IMR-90 (cell line): ENCODE data around the gene COLEC11. TPM values are rescaled to one million over a fixed set of nuclear protein-coding genes. Genes with fewer than 3 reads are reported as not detected.

Source experiments
- ATAC-seq: fragments of 200-7000 bp; cut with Tn5 transposase; 2 replicates; pipeline ENCODE4 v1.9.1; 2020; ENCODE audit warnings: low read depth, mild to moderate bottlenecking, moderate library complexity
- BruUV-seq: library from RNA; stranded (reverse); fragments of 400-500 nt; replicated peaks from 2 replicates; lab custom pipeline; 2021; lab: Mats Ljungman, UMichigan
- CTCF ChIA-PET: fragments of 300-600 bp; formaldehyde crosslinking; extraction: SDS; loops from one replicate; lab custom pipeline; 2021; ENCODE audit warnings: antibody characterized with exemption; lab: Yijun Ruan, JAX
- POLR2A ChIA-PET: fragments of 300-600 bp; sonication (Branson Sonifier 250); formaldehyde crosslinking; loops from one replicate; lab custom pipeline; 2022; ENCODE audit warnings: antibody characterized with exemption; ENCODE audit not compliant: unreplicated experiment; lab: Charles Lee
- DNase-seq: peaks from one replicate; pipeline ENCODE4 v3.0.0; 2013
- H2AFZ ChIP-seq: replicated peaks from 2 replicates; pipeline ENCODE3; 2013; ENCODE audit warnings: low read length, mild to moderate bottlenecking; ENCODE audit not compliant: poor library complexity
- H2AK5ac ChIP-seq: 2 replicates; pipeline ENCODE4 v1.6.1; 2013; ENCODE audit warnings: low read depth, low read length, inconsistent platforms
- H2AK9ac ChIP-seq: replicated peaks from 2 replicates; pipeline ENCODE3; 2013; ENCODE audit warnings: mild to moderate bottlenecking, low read depth, low read length, moderate library complexity; ENCODE audit not compliant: poor library complexity
- H2BK120ac ChIP-seq: 2 replicates; pipeline ENCODE4 v1.6.1; 2013; ENCODE audit warnings: low read depth, low read length, inconsistent platforms
- H2BK15ac ChIP-seq: 3 replicates; pipeline ENCODE4 v1.6.1; 2013; ENCODE audit warnings: low read depth, low read length, inconsistent platforms
- H2BK20ac ChIP-seq: 2 replicates; pipeline ENCODE4 v1.6.1; 2013; ENCODE audit warnings: low read depth, mild to moderate bottlenecking, inconsistent platforms, low read length, moderate library complexity
- H2BK5ac ChIP-seq: 2 replicates; pipeline ENCODE4 v1.6.1; 2013; ENCODE audit warnings: mild to moderate bottlenecking, low read depth, low read length, inconsistent platforms; ENCODE audit not compliant: poor library complexity, severe bottlenecking
- H3K14ac ChIP-seq: replicated peaks from 2 replicates; pipeline ENCODE4 v1.6.1; 2013; ENCODE audit warnings: low read depth, low read length, inconsistent platforms
- H3K18ac ChIP-seq: 2 replicates; pipeline ENCODE4 v1.6.1; 2013; ENCODE audit warnings: low read depth, low read length, control low read depth
- H3K23ac ChIP-seq: 2 replicates; pipeline ENCODE4 v1.6.1; 2013; ENCODE audit warnings: low read depth, low read length, inconsistent platforms
- H3K27ac ChIP-seq: 2 replicates; pipeline ENCODE4 v1.5.1; 2013; ENCODE audit warnings: mild to moderate bottlenecking, control low read depth, low read length; ENCODE audit not compliant: insufficient read depth
- H3K27me3 ChIP-seq: 2 replicates; pipeline ENCODE4 v1.6.1; 2013; ENCODE audit warnings: low read length; ENCODE audit not compliant: control insufficient read depth, insufficient read depth
- H3K36me3 ChIP-seq: 2 replicates; pipeline ENCODE4 v1.6.1; 2013; ENCODE audit warnings: low read length, mixed read lengths; ENCODE audit not compliant: control insufficient read depth, insufficient read depth
- H3K4ac ChIP-seq: 2 replicates; pipeline ENCODE4 v1.6.1; 2013; ENCODE audit warnings: low read depth, low read length, inconsistent platforms
- H3K4me1 ChIP-seq: 2 replicates; pipeline ENCODE4 v1.6.1; 2013; ENCODE audit warnings: low read length, mixed read lengths; ENCODE audit not compliant: control insufficient read depth, insufficient read depth
- H3K4me2 ChIP-seq: 2 replicates; pipeline ENCODE4 v1.6.1; 2013; ENCODE audit warnings: low read depth, mild to moderate bottlenecking, control low read depth, low read length, moderate library complexity
- H3K4me3 ChIP-seq: 2 replicates; pipeline ENCODE4 v1.5.1; 2013; ENCODE audit warnings: low read depth, mild to moderate bottlenecking, control low read depth, low read length, moderate library complexity; ENCODE audit not compliant: insufficient read depth
- H3K56ac ChIP-seq: 2 replicates; pipeline ENCODE4 v1.6.1; 2013; ENCODE audit warnings: low read length, inconsistent platforms; ENCODE audit not compliant: insufficient read depth; ENCODE audit errors: extremely low read depth
- H3K79me1 ChIP-seq, 2 experiments: 2 replicates each; pipeline ENCODE4 v1.6.1; 2013; ENCODE audit warnings: low read length in 2 of 2, inconsistent platforms in 1 of 2, low read depth in 1 of 2
- H3K9ac ChIP-seq: 2 replicates; pipeline ENCODE4 v1.6.1; 2013; ENCODE audit warnings: low read depth, low read length, control low read depth
- H3K9me1 ChIP-seq: 2 replicates; pipeline ENCODE4 v1.6.1; 2013; ENCODE audit warnings: low read length, inconsistent platforms; ENCODE audit not compliant: insufficient read depth
- H3K9me3 ChIP-seq: 2 replicates; pipeline ENCODE4 v1.6.1; 2013; ENCODE audit warnings: low read length; ENCODE audit not compliant: control insufficient read depth, insufficient read depth
- H4K20me1 ChIP-seq: 2 replicates; pipeline ENCODE4 v1.6.1; 2013; ENCODE audit warnings: low read length, inconsistent platforms; ENCODE audit not compliant: insufficient read depth
- H4K5ac ChIP-seq: 2 replicates; pipeline ENCODE4 v1.6.1; 2013; ENCODE audit warnings: mild to moderate bottlenecking, low read depth, low read length, control low read depth
- H4K8ac ChIP-seq, 2 experiments: 2 replicates each; pipeline ENCODE4 v1.6.1; 2013; ENCODE audit warnings: low read depth in 2 of 2, low read length in 2 of 2, control low read depth in 1 of 2, inconsistent platforms in 1 of 2
- H4K91ac ChIP-seq: 2 replicates; pipeline ENCODE4 v1.6.1; 2013; ENCODE audit warnings: low read depth, low read length, inconsistent platforms; ENCODE audit not compliant: insufficient read depth
- BHLHE40 ChIP-seq: fragments of 150-350 bp; IDR thresholded peaks from 2 replicates; pipeline ENCODE4 v1.6.1; 2016; ENCODE audit warnings: mild to moderate bottlenecking, low read depth, low read length
- CEBPB ChIP-seq: IDR thresholded peaks from 2 replicates; pipeline ENCODE4 v1.6.1; 2012; ENCODE audit warnings: low read depth, low read length, improper control_type of control experiment
- CHD1 ChIP-seq: IDR thresholded peaks from 2 replicates; pipeline ENCODE4 v1.6.1; 2012; ENCODE audit warnings: low read depth, low read length, improper control_type of control experiment
- FOS ChIP-seq: fragments of 150-350 bp; IDR thresholded peaks from 2 replicates; pipeline ENCODE4 v1.6.1; 2016; ENCODE audit warnings: low read depth, low read length
- MAFK ChIP-seq: IDR thresholded peaks from 2 replicates; pipeline ENCODE4 v1.6.1; 2012; ENCODE audit warnings: low read depth, low read length, improper control_type of control experiment
- MXI1 ChIP-seq: IDR thresholded peaks from 2 replicates; pipeline ENCODE4 v1.6.1; 2012; ENCODE audit warnings: low read depth, mild to moderate bottlenecking, low read length, moderate library complexity, borderline replicate concordance
- NFE2L2 ChIP-seq: fragments of 150-350 bp; IDR thresholded peaks from 2 replicates; pipeline ENCODE4 v1.6.1; 2016; ENCODE audit warnings: low read depth, mild to moderate bottlenecking, low read length
- POLR2A ChIP-seq: IDR thresholded peaks from 2 replicates; pipeline ENCODE4 v1.6.1; 2012; ENCODE audit warnings: mild to moderate bottlenecking, low read depth, low read length
- RAD21 ChIP-seq: IDR thresholded peaks from 2 replicates; pipeline ENCODE4 v1.6.1; 2012; ENCODE audit warnings: low read length, improper control_type of control experiment
- RCOR1 ChIP-seq: IDR thresholded peaks from 2 replicates; pipeline ENCODE4 v1.6.1; 2012; ENCODE audit warnings: mild to moderate bottlenecking, low read length, improper control_type of control experiment; ENCODE audit not compliant: insufficient replicate concordance
- RFX5 ChIP-seq: IDR thresholded peaks from 2 replicates; pipeline ENCODE4 v1.8.0; 2012; ENCODE audit warnings: low read depth, mild to moderate bottlenecking, low read length, moderate library complexity
- WGBS, 2 experiments: methylation state at CpG; one replicate each; pipeline versions ENCODE4 v1.1.5 to v1.1.7; 2013; ENCODE audit warnings: missing lambda C conversion rate in 2 of 2; ENCODE audit not compliant: insufficient read length in 1 of 2; ENCODE audit errors: extremely low coverage in 2 of 2; 5-methylcytosine and 5-hydroxymethylcytosine counted together
- dilution Hi-C: fragments of 300-500 bp; cut with HindIII; formaldehyde crosslinking; loops from one replicate; pipeline ENCODE4 v1.14.3; 2018; ENCODE audit warnings: low sequenced_read_pairs; ENCODE audit not compliant: unreplicated experiment
- in situ Hi-C: fragments of 300-500 bp; cut with MboI; formaldehyde crosslinking; loops from 3 replicates; pipeline ENCODE4 v1.14.3; 2019; ENCODE audit warnings: low sequenced_read_pairs, inconsistent platforms, mixed read lengths
- intact Hi-C: fragments of 100-400 bp; cut with micrococcal nuclease; formaldehyde crosslinking; loops from 2 replicates; pipeline ENCODE4 v1.10.0; 2022
- polyA plus RNA-seq, 3 experiments: library from polyadenylated mRNA; depleted of rRNA; stranded (reverse); fragments of >200 nt; gene quantifications; 2 replicates each; pipeline ENCODE4 v1.2.3, GENCODE V29; 2012; ENCODE audit warnings: low replicate concordance in 1 of 3
- total RNA-seq: library from RNA; depleted of rRNA; stranded (reverse); fragments of >200 nt; gene quantifications from 2 replicates; pipeline ENCODE4 v1.2.3, GENCODE V29; 2012
- TF ChIP-seq, protein P1 (sequence below): fragments of 150-350 bp; IDR thresholded peaks from 2 replicates; pipeline ENCODE4 v1.6.1; 2017; ENCODE audit warnings: mild to moderate bottlenecking, antibody characterized with exemption, low read length, low read depth
- TF ChIP-seq, protein P2 (sequence below): conservative IDR thresholded peaks from 2 replicates; pipeline ENCODE4 v1.5.1; 2012; ENCODE audit warnings: mild to moderate bottlenecking, low read depth, low read length, improper control_type of control experiment

Gene COLEC11
- total and polyA plus RNA-seq, 2 of the 4 experiments (the other 2 are of a cell fraction): under 0.01 to 0.24 TPM

DNA sequence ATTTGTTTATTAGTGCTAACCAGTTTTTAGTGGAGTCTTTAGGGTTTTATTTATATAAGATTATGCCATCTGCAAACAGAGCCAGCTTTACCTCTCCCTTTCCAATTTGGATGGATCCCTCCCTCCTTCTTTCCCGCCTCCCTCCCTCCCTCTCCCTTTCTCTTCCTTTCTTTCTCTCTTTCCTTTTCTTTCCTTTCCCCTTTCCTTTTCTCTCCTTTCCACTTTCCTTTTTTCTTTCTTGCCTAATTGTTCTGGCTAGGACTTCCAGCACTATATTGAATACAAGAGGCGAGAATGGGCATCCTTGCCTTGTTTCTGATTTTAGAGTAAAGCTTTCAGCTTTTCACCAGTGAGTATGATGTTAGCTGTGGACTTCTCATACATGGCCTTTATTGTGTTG lies 24.1 kb downstream of the COLEC11 start:
- no peak overlapping the region for H3K14ac ChIP-seq
- no peaks in the 10 kb centered on the region for H4K20me1 ChIP-seq
- no peak overlapping the region for H4K5ac ChIP-seq
- no peak overlapping the region for H2AK9ac ChIP-seq
- H3K4me1 ChIP-seq: no peaks in the 10 kb centered on the region
- H3K9me1 ChIP-seq: no peaks in the 10 kb centered on the region
- BruUV-seq: no TSS peak
- no peak overlapping the region for H3K27ac ChIP-seq
- H2AFZ ChIP-seq: no peak overlapping the region
- dilution Hi-C loops: no loop called here
- H3K79me1 ChIP-seq: no peaks in the 10 kb centered on the region
- no peak overlapping the region for H4K91ac ChIP-seq
- H3K56ac ChIP-seq: no peak overlapping the region
- H2BK5ac ChIP-seq: no peak overlapping the region
- WGBS, 2 experiments: 80% methylated on average over 1 of the region's 2 CpGs; no CpG with 5 or more reads in 1 of the 2 experiments
- in situ Hi-C loops: no loop called here
- intact Hi-C loops: no loop called here
- no peak overlapping the region for H3K4me2 ChIP-seq
- H2BK20ac ChIP-seq: no peak overlapping the region
- no peak overlapping the region for H3K23ac ChIP-seq
- H3K9me3 ChIP-seq: peaks cover 2% of the 10 kb centered on the region; the same call in 1 of the 2 replicates
- ChIA-PET POLR2A (no interaction called here), CTCF (no interaction called here)
- H4K8ac ChIP-seq: no peak overlapping the region
- no peak overlapping the region for H2BK15ac ChIP-seq
- no peaks in the 10 kb centered on the region for H3K27me3 ChIP-seq
- H3K9ac ChIP-seq: no peak overlapping the region
- DNase-seq: no peak
- no peak overlapping the region for H3K4me3 ChIP-seq
- H3K36me3 ChIP-seq: no peaks in the 10 kb centered on the region
- H2AK5ac ChIP-seq: no peak overlapping the region
- H2BK120ac ChIP-seq: no peak overlapping the region
- ATAC-seq: no peak
- TF ChIP-seq POLR2A (no peak), FOS (no peak), RAD21 (no peak), RCOR1 (no peak), CEBPB (no peak), MAFK (no peak), BHLHE40 (no peak), NFE2L2 (no peak), RFX5 (no peak), MXI1 (no peak), CHD1 (no peak)
- TF ChIP-seq, protein P1, sequence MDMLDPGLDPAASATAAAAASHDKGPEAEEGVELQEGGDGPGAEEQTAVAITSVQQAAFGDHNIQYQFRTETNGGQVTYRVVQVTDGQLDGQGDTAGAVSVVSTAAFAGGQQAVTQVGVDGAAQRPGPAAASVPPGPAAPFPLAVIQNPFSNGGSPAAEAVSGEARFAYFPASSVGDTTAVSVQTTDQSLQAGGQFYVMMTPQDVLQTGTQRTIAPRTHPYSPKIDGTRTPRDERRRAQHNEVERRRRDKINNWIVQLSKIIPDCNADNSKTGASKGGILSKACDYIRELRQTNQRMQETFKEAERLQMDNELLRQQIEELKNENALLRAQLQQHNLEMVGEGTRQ: no peak
- TF ChIP-seq, protein P2, sequence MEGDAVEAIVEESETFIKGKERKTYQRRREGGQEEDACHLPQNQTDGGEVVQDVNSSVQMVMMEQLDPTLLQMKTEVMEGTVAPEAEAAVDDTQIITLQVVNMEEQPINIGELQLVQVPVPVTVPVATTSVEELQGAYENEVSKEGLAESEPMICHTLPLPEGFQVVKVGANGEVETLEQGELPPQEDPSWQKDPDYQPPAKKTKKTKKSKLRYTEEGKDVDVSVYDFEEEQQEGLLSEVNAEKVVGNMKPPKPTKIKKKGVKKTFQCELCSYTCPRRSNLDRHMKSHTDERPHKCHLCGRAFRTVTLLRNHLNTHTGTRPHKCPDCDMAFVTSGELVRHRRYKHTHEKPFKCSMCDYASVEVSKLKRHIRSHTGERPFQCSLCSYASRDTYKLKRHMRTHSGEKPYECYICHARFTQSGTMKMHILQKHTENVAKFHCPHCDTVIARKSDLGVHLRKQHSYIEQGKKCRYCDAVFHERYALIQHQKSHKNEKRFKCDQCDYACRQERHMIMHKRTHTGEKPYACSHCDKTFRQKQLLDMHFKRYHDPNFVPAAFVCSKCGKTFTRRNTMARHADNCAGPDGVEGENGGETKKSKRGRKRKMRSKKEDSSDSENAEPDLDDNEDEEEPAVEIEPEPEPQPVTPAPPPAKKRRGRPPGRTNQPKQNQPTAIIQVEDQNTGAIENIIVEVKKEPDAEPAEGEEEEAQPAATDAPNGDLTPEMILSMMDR: no peak
- no peak overlapping the region for H3K4ac ChIP-seq
- H3K18ac ChIP-seq: no peak overlapping the region
